ENCODE results near the gene TMEM229B.

GRCh38 chr14:67515386-67516079 is 27.0 kb upstream of the TMEM229B start:
- TF ChIP-seq CTCF (IDR thresholded peaks at IDR 0.05) (no peak), EP300 (IDR thresholded peaks at IDR 0.05) (no peak), POLR2A (IDR thresholded peaks at IDR 0.05) (no peak)
